ENCODE measurements around the gene STK25. TPM values are rescaled to one million over a fixed set of nuclear protein-coding genes. Genes with fewer than 3 reads are reported as not detected.

Gene STK25
- total RNA-seq, 1 experiment from 2014 or later = 158 TPM

DNA sequence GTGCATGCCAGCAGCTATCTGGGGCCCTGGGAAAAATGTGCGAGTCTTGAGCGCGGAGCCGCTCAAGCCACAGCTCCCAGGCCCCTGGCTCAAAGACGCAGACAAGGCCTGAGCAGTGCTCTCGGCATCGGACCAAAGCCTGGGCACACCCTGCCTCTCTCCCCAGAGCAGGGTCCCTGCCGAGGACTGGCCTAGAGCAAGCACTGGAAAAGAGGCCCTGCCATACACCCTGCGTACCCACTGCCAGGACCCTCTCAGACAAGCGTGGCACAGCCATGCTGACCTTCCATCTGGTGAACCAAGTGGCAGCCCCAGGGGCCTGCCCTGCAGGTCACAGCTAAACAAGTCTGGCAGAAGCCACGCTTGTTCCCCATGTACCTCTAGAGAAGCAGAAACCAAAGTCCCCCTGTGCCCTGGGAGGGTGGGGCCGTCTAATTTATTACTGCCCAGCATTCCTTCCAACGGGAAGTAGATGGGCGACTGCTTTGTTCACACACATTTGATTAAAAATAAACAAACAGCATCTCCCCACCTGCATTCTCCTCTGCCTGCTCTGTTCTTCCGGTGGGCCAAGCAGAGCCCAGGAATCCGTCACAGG is 14.0 kb downstream of the STK25 start:
- no peak for DNase-seq (ENCODE audit: low read depth)

DNA sequence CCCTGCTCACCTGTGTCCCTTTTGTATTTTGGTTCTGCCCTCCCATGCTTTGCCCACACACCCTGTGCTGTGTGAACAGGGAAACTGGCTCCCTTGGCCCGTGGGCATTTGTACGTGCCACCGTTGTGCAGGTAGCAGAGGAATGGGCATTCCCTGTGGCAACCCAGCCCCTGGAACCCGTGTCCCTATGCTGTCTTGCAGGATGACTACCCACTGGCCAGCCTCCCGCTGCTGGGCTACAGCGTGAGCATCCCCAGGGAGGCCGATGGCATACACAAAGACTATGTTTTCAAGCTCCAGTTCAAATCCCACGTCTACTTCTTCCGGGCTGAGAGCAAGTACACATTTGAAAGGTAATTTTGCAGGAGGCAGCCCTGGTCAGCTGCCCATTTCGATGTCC is 15.3 kb downstream of the STK25 start:
- DNase-seq (ENCODE audit: low read depth) = no peak

DNA sequence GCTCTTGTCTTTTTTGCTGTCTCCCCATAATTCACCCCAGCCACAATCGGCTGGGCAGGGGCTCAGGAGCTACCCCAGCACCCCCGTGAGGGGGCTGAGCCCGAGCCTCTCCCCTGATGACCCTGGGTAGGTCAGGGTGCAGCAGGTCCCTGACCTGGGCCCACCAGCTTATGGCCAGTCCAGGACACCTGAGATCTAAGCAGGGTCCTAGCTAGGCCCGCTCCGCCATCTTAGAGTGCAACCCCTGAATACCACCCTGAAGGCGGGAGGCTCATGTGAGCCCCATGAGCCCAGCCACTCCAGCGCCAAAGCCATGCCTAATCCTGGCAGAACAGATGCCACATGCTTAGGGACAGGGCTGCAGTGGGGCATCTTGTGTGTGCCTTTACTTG is 16.2 kb downstream of the STK25 start:
- no peak for DNase-seq (ENCODE audit: low read depth)

DNA sequence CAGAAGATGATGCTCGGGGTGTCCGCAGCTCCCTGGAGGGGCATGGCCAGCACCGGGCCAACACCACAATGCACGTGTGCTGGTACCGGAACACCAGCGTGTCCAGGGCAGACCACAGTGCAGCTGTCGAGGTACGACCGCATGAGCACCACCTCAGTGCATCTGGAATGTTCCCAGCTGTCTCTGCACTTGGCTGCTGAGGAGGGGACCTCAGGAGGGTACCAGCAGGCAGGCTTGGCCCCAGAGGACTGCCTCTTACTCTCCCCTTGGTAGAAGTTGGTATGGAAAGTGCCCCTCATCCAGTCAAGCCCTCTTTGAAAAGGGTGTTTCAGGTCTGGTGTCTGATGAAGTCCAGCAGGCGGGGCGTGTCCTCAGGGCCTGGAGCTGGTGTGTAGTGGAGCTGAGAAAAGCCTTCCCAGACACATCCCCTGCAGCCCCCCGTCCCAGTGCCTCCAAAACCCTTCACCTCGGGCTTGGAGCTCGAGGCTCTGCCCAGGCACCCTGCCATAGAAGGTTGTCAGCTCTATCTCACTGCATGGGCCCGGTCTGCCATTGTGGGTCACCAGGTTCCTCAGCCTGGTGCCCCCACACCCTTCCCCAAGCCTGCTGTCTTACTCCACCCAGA is 16.7 kb downstream of the STK25 start:
- DNase-seq (ENCODE audit: low read depth) = no peak

DNA sequence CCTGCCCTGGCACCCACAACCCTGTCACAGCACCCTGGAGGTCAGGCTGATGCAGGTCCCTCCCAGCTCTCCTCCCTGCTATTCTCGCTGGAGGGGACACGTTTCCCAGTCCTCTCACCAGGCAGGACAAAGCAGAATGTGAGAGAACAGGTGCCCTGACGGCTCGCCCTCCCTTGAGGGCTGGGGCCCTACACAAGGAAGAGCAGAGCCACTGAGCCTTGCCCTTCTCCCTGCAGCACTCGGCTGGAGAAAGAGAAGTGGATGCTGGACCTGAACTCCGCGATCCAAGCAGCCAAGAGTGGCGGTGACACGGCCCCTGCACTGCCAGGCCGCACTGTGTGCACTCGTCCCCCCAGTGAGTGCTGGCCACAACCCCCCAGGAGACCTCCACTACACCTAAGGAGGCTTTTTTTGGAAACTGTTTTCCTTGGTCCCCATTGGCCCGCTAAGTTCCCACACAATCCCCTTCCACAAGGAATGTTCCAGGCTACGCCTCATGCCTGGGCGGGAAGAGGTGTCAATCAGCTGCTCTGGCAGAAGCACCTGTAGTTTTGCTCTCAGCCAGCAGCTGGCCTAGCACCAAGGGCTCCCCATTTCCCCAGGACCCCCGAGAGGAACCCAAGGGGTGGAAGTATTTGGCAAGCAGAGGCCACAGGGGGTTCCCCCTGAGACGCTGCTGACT is 17.4 kb downstream of the STK25 start:
- no peak for DNase-seq (ENCODE audit: low read depth)

DNA sequence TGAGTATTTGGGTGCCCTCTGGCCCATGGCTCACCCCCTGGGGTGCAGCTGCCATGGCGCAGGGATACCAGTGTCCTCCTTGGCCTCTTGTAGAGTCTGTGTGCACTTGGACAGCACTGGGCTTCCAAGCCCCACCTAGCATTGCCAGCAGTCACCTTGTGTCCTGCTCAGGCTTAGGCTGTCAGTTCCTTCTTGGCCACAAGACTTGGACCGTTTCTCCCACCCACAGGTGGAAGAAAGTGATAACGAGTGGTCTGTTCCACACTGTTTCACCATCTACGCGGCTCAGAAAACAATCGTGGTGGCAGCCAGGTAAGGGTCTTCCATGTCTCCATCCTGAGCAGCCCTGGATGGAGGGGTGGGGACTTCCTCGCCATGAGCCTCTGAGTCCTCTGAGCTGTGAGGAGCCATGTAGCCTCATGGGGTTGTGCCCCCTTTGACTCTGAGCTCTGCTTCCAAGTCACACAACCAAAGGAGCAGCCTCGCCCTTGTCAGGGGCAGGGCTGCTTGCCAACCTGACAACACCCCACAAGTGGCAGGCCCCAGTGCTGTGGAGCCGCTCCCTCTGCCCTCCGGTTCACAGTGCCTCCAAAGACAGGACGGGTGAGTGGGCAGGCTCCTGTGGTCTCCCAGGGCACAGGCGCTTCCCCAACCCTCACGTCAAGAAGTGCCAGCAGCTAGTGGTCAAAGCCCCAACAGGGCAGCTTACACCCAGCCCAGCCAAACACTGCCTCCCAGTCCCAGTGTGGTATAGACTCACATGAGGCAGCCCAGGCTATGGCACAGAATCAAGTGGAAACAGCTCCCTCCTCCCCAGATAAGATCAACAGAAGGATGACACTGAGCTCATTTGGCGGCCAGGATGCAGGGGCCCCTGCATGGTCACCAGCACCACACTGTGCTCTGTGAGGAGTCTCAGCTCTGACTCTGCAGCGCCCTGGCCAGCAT is 18.4 kb downstream of the STK25 start:
- peak; percentile 18 for DNase-seq (ENCODE audit: low read depth)

DNA sequence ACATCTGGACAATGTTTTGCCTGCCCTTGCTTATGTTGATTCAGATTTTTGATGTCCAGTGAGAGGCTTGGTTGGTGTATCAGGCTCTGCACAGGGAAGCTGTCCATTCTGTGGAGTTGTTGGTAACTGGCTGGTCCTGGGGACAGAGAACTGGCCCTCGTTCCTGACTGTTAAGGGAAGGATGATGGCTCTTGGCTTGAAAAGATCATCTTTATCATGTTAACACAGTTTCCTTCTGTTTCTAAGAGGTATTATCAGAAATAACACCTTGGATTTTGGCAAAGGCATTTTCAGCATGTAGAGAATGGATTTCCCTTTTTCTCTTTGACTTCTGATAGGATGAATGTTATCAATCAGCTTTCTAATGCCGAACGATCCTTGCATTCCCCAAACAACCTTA is 19.3 kb downstream of the STK25 start:
- DNase-seq (ENCODE audit: low read depth) = no peak

DNA sequence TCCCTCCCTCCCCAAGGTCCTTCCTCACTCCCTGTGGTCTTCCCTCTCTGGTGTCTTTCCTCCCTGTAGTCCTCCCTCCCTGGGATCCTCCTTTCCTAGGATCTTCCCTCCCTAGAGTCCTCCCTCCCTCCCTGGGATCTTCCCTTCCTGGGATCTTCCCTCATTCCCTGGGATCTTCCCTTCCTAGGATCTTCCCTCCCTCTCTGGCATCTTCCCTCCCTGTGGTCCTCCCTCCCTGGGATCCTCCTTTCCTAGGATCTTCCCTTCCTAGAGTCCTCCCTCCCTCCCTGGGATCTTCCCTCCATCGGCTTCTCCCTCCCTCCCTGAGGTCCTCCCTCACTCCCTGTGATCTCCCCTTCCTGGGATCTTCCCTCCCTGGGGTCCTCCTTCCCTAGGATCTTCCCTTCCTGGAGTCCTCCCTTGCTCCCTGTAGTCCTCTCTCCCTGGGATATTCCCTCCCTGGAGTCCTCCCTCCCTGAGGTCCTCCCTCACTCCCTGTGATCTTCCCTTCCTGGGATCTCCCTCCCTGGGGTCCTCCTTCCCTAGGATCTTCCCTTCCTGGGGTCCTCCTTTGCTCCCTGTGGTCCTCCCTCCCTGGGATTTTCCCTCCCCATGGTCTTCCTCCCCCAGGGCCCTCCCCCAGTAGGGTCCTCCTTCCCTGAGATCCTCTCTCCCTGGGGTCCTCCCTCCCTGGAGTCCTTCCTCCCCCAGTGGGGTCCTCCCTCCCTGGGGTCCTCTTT is 23.0 kb downstream of the STK25 start:
- DNase-seq (ENCODE audit: low read depth) = no peak

DNA sequence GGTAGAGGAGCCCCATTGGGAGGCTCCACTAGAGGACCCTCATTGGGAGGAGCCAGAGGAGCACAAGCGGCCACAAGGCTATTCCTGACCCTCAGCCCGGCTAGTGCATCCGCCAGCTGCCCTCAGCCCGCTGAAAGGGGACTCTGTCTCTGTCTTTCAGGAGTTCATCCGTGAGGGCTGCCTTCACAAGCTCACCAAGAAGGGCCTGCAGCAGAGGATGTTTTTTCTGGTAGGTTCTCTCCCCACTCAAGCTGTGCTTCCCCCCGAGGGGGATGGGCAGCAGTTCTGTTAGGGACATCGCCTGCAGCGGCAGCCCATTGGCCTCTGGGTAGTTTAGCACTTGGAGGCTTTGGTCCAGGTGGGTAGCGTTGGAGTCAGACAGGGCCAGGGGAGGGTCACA is 25.1 kb downstream of the STK25 start:
- DNase-seq (ENCODE audit: low read depth) = no peak

DNA sequence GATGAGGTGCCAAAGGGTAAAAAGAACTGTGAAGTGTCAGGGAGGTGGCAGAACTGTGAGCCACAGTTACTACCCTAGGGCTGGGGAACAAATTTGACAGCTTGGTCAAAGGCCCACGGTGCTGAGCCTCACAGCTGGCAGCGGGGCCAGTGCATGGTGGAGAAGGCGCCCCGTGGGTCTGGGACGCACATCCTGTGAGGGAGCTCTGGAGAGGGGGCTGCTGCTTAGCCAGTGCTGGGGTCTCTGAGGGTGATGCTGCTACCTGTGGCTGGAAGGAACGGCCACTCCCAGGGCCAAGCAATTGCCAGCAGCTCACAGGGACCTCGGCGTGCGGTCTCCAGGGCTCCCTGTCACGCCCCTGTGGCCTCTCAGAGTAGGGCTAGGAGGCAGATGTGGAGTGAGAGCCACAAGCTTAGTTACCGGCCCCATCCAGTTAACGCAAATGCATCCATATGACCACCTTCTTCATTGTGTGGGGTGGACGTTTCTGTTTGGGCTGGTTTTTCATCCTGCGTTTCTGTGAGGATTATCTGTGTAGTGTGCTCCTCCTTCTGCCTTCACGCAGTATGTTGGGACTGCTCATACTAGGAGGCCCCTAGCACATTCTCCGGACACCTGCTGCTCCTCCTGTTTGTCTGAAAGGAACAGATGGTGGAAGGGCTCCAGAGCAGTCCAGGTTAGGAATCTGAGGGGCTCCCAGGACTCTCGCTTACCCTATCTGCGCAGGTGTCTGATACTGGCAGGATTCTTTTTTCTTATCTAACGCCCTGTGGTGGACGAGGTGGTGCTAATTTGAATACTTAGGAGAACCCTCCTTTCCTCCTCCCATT is 26.0 kb downstream of the STK25 start:
- no peak for DNase-seq (ENCODE audit: low read depth)

DNA sequence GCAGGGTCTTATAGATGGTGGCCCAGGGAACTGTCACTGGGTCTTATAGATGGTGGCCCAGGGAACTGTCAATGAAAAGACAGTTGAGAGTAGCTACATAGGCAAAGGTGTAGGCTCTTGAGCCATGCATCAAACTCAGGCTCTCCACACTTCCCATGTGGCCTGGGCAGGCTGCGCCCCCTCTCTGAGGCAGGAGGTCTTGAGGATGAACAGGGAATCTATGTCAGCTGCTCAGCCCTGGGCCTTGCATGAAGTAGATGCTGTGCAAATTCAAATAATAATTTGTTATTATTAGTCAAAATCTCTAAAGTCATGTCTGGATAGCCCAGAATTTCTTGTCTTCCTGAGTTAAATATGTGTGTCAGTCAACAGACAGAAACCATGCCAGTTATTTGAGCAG is 26.7 kb downstream of the STK25 start:
- DNase-seq (ENCODE audit: low read depth) = no peak

DNA sequence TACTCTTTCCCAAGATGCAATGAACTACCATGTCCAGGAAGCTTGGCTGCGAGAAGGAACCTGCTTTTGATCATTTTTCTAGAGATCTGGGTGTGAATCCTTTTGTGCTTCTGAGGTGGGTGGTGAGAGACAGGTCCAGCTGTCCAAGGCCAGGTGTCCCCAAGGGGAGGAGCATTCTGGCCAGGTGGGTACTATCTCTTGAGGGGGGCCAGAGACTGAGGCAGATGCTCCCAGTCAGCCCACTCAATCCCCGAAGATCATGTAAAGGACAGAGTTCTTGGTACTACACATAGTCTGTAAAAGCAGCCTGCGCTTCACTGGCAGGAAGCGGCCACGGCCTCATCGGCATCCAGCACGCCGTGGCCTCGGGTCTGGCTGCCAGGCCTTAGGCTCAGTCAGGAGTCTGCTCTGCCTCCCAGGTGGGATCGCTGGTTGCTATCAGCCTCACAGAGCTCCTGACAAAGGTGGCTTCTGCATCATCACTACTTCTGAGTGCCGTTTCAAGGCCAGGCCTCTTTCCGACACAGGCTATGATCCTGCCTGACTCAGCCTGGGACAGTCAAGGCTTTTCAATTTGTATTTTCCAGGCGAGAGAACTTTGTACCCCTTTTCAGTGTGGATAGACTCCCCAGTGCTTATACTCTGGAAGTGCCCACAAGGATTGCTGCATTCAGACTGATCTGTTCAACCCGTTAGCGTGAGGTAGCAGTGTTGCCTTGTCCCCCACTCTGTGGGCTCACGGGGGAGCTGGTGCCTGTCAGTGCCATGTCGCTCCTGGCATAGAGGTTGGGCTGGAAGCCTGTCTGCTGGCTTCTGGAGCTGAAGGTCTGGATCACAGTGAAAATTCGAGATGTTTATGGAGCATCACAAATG is 29.1 kb downstream of the STK25 start:
- no peak for DNase-seq (ENCODE audit: low read depth)

DNA sequence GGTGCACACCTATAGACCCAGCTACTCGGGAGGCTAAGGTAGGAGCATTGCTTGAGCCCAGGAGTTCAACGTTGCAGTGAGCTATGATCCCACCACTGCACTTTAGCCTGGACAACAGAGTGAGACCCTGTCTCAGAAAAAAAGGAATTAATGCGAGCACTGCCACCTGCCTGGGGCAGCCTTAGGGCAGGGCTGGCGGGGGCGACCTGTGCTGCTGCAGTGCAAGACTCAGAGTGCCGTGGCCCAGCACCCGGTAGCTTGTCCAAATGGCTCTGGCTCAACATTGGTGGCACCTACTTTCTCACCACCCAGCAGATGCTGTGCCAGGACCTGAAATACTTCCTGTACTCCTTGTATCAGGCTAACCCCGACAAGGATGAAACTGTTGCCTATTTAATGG is 30.2 kb downstream of the STK25 start:
- DNase-seq (ENCODE audit: low read depth) = no peak

DNA sequence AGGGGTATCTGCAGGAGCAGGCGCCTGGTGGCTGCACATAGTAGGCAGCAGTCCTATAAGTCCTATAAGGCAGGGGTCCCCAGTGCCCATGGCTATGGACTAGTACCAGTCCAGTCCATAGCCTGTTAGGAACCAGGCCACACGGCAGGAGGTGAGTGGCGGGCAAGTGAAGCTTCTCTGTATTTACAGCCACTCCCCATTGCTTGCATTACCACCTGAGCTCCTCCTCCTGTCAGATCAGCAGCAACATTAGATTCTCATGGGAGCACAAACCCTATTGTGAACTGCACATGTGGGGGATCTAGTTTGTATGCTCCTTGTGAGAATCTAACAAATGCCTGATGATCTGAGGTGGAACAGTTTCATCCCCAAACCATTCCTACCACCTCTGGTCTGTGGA is 33.1 kb downstream of the STK25 start:
- no peak for DNase-seq (ENCODE audit: low read depth)

DNA sequence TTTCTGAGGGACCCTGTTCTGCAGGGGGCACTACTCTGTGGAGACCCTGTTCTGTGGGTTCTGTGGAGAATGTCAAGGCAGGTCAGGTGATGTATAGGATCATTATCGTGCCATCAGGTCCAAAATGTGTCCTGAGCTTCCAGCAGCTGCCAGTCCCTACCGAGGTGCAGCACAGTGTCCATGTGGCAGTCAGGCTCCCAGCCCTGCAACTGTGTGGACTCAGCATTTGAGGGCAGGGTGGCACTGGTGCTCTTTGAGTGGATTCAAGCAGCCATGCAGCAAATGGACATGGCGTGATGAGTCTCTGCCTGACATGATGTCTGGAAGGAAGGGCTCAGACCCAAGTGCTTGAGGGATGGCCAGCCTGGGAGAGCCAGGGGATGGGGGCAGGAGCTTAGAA is 35.0 kb downstream of the STK25 start:
- DNase-seq (ENCODE audit: low read depth) = no peak

DNA sequence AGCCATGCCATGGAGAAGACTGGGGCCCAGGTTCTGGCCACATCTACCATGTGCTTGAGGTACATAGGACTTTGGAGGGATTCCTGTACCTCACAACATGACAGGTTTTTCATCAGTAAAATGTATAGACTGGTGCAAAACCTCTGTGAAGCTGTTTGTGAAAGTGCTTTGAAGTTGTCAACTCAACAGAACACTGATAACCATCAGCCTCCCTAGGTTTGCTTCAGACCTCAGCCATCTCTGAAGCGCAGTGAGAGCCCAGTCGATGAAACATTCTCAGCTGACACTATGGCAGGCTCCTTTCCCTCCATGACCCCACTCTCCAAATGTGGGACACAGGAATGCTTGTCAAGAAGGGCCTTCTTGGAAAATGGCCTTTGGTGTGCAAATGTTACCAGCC is 38.6 kb downstream of the STK25 start:
- DNase-seq (ENCODE audit: low read depth) = no peak

DNA sequence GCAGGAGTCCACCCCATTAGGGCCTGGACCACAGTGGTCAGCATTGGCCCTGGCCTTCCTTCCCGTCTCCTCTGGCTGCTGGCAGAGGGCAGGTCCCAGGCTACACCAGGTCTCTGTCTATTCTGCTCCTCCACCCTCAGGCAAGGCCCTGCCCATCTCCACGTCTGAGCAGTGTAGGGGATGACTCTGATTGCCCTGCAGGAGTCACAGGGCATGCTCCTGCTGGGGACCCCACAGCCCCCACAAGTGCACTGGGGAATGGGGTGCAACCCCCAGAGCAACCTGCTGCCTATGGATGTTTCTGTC is 40.0 kb downstream of the STK25 start:
- no peak for DNase-seq (ENCODE audit: low read depth)

DNA sequence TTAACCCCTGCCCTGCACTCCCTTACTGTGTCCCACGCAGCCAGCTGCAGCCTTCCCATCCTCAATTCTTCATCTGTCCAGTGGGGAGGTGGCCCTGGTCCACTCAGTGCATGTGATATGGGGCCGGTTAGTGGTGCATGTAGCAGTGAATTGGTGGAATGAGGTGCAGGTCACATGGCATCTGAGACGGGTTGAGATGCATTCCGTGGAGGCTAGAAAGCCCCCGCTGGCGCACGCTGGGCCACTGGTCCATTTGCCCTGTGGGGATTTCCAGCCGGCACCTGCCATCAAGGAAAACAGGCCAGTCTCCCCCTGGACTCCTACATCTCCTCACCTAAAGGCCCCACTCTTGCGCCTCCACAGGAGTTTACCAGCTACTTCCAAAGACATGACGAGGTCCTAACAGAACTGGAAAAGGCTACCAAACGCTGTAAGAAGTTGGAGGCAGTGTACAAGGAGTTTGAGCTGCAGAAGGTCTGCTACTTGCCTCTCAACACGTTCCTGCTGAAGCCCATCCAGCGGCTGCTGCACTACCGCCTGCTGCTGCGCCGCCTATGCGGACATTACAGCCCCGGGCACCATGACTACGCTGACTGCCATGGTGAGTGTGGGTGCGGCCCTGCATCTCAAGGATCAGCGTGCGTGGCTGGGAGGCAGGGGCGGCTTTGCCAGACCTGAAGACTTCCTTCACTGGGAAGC is 40.5 kb downstream of the STK25 start:
- no peak for DNase-seq (ENCODE audit: low read depth)

DNA sequence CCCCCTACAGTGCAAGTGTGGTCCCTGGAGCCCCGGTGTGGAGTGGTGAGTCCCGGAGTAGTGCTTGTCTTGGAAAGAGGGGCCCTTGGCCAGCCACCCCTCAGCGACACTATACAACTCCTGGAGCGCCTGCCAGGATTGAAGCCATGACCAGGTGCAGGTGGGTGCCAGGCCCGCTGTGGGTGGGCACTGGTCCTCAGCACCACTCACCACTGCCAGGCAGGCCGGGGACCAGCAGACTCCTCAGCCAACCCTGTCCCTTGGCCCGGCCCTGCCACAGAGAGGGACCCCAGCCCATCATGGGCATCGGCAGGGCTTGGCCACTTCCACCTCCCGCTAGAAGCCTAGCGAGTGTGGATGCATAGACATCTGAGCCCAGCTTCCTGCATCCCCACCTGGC is 42.2 kb downstream of the STK25 start:
- no peak for DNase-seq (ENCODE audit: low read depth)
